D721Med (cell line): ENCODE measurements around the gene INO80B.

Experiments used
- DNase-seq: peaks from one replicate; pipeline ENCODE4 v3.0.0; 2011; ENCODE audit warnings: low spot score; ENCODE audit not compliant: insufficient read length
- FAIRE-seq: peaks from 2 replicates; lab custom pipeline; 2011; peaks lifted over from hg19 to GRCh38; lab: Jason Lieb, UNC
- CTCF ChIP-seq: IDR thresholded peaks from 2 replicates; pipeline ENCODE4 v1.5.1; 2012; ENCODE audit warnings: mild to moderate bottlenecking, control low read depth; ENCODE audit not compliant: insufficient read depth; ENCODE audit errors: missing control alignments

The INO80B gene

GRCh38 chr2:74427551-74427950 lies 27.3 kb upstream of the INO80B start:
- TF ChIP-seq CTCF: no peak
- DNase-seq (no peak), FAIRE-seq (no peak)

- DNase-seq: no peak
- no peak for FAIRE-seq
- no peak for TF ChIP-seq CTCF
These were observed 26.2 kb upstream of the INO80B start for GRCh38 chr2:74428675-74429074.

DNA sequence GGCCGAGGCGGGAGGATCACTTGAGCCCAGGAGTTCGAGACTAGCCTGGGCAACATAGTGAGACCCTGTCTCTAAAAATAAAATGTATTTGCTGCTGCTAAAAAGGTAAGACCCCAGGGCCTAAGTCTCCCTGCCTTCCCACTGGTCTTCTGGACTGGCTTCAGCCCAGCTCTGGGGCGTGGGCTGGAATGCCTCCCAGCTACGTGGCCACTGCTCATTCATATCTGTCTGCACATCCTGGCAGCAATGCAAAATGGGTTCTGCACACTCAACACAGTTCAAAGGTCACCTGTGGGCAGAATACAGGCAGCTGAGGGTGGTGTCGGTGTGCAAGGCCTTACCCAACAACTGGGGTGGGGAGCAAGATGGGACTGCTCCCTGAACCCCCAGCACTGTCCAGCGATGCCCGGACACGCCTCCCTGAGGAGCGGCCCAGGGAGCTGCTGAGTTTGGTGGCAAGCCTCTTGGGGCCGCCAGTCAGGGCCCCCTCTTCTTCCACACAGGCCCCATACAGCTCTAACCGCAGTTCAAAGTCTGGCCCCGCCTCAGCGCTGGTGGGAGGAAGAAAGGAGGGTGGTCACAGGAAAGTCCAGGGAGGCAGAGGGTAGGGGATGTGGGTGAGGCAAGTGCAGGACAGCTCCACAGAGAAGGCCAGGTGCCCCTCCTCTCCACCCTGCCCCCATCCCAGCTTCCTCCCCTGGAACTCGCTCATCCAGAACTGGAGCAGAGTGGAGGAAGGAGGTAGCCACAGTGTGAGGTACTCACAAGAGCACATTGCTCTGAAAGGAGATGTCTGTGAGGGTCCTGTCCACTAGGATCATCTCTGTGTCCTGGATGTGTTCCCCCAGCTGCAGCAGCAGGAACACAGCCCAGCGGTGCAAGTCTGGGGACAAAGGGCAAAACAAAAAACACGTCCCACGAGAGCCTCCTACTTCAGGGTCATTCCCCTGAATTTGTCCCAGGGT lies 25.1 kb upstream of the INO80B start:
- FAIRE-seq (no peak), DNase-seq (no peak)
- no peak for TF ChIP-seq CTCF

DNA sequence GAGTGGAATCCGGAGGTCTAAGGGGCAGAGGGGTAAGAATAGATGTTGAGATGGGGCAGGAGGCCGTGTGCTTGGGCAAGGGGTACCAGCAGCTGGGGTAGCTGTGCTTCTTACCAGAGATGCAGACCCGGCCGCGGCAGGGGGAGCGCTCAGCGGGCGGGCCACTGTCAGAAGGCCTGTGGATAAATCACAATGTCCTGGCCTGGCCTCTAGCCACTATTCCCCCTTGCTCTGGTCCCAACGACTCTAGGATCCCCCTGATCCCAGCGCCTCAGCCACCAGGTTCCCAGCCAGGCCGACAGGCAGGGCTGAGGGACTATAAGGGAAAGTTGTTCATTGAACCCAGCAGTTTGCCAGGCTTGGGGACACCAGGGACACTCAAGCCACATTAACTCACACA lies 24.4 kb upstream of the INO80B start:
- no peak for TF ChIP-seq CTCF
- FAIRE-seq (no peak), DNase-seq (no peak)

- no peak for FAIRE-seq
- no peak for TF ChIP-seq CTCF
- no peak for DNase-seq
These were observed 18.6 kb upstream of the INO80B start for GRCh38 chr2:74436111-74436805.

DNA sequence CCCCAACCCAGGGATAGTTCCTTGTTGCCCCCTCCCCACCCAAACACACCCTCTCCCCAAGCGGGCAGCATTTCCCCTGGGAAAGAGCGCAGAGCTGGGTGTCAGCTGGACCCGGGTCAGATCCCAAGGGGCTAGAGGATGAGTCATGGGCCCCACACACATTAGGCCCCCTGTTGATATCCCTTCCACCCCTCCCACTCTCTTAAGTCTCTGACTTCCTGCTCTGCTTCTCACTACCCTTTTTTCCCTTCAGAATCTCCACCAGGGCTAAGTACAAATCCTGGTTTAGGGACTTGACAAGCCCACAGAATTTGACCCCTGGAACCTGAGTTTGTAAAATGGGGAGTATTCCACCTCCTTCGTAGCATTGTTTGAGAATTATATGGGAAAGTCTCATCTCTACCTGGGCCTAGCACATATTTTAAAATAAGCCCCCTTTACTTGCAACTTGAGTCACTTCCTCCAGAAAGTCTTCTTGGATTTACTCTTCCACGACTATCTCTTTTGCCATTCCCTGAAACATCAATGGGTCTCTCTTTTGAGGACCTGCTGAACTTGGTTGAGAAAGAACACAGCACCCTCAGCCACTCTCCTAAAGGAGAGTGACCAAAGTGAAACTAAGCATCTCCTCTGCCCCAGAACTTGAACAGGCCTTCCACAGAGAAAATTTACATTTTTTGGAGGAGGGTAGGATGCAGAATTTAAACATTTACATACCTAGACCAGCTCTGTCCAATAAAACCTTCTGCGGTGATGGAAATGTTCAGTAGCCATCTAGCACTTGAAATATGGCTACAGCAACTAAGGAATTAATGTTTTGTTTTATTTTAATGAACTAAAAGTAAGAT lies 17.8 kb upstream of the INO80B start:
- no peak for DNase-seq
- TF ChIP-seq CTCF: no peak
- no peak for FAIRE-seq
